GM18526 (cell line): ENCODE data around the gene C2.

ENCODE experiments used
- POLR2A ChIP-seq: IDR thresholded peaks from 3 replicates; pipeline ENCODE4 v1.6.1; 2011; ENCODE audit not compliant: insufficient read length; ENCODE audit errors: extremely low read depth

The C2 gene

DNA sequence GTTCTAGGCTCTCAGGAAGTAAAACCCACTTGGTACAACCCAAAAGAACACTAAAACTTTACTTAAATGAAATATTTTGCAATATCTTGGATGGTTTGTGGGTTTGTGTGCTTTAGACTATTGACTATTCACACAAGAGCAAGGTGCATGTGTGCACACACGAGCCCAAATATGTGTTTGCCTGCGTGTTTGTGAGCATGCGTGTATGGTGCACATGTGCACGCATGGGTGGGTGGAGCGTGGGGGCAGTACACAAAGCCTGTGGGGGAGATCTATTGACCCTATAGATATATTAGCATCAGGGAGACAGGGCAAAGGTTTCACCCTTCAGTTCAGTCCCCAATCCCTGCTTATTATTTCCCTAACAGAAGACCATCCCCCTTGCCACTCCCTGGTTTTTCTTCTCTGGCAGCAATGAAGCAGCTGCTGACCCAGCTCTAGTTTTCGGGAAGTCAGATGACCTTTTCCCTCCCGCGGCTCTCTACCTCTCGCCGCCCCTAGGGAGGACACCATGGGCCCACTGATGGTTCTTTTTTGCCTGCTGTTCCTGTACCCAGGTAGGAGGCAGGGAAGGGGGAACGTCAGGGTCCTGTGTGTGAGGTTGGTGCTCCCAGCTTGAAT, at the start of gene C2:
Gene C2 (plus strand): TSS at position 476 of the 621 bp plus-strand sequence. CDS start 36 bp downstream, at position 512.
- TF ChIP-seq POLR2A = no peak

DNA sequence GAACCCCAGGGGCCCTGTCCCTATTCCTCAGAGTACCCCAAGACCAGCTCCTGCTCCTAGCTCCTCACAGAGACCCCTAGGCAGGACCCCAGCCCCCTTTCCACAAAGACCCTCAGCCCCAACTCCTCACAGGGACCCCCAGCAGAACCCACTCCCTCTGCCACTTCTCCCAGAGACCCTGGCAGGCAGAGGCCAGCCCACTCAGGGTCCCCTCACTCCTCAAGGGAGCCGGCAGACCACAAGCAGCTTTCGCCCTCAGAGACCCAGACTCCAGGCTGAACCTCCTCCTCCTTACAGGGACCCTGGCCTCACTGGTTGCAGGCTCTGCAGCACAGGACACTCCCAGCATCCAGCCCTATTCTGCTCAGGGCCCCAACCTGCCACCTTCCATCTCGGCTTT, 49.3 kb upstream of the C2 start:
- no peak for TF ChIP-seq POLR2A

GRCh38 chr6:31878726-31879125, 48.8 kb upstream of the C2 start, which contains the start of gene SLC44A4:
TSS of gene SLC44A4 (minus strand) at chr6:31878997. CDS start at chr6:31878980, 17 bp downstream.
- no peak for TF ChIP-seq POLR2A

- TF ChIP-seq POLR2A = no peak
Measured at GRCh38 chr6:31879143-31879542, 48.4 kb upstream of the C2 start.

- no peak for TF ChIP-seq POLR2A
Measured at GRCh38 chr6:31879901-31880300, 47.6 kb upstream of the C2 start.

DNA sequence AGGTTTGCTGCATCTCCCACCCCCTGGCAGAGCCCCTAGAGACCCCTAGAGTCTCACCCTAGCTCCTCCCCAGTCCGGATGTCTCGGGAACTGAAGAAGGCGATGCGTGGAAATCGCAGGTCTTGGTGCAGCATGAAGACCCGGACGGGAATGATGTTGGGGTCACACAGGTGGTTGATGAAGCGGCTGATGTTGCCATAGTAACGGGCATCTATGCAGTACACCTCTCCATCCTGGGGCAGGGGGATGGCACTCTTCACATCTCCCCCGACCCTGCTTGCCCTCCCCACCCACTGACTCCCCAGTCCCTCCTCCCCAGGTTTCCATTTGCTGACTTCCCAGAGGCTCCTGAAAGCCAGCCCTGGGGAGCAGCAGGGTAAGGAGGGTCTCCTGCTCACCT, 46.9 kb upstream of the C2 start:
- TF ChIP-seq POLR2A = no peak

GRCh38 chr6:31881136-31881859, 46.2 kb upstream of the C2 start:
- no peak for TF ChIP-seq POLR2A

- no peak for TF ChIP-seq POLR2A
Measured at GRCh38 chr6:31882344-31882743, 45.2 kb upstream of the C2 start.

DNA sequence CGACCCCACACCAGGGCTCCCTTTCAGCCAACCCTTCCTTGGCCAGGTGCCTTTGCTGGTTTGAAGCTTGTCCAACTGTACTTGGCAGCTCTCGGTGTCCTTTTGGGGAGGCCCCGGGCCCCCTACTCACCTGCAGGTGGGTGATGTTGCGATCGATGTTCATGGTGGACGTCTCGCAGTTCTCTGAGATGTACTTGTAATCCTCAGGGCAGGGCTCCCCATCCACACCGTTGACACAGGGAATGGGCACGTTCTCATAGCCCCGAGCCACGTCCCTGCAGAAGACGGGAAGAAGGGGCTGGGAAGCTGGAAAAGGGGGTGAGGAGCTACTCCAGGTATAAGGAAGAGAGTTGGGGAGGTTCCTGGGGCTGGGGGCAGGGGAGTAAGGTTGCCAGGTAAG, 43.8 kb upstream of the C2 start:
- no peak for TF ChIP-seq POLR2A

DNA sequence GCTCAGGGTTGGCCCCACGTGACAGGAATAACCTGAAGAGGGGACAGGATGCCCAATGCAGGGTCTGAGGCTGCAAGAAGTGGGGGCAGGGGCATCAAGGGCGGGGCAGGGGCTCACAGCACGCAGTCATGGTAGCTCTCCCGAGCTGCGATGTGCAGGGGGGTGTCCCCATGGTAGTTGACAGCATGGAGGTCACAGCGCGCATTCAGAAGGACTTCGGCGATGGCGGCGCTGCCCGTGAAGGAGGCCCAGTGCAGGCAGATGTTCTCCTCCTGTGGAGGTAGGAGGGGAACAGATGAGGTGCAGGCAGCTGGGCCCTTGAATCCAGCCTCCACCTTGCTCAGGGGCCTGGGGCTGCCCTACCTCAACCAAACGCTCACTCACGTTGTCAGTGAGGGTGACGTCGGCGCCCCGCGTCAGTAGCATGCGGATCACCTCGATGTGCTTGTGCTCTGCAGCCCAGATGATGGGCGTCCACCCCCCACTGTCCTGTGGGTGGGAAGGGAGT, 42.9 kb upstream of the C2 start:
- TF ChIP-seq POLR2A = no peak

- TF ChIP-seq POLR2A = no peak
Measured at GRCh38 chr6:31886541-31886991, 41.0 kb upstream of the C2 start.

DNA sequence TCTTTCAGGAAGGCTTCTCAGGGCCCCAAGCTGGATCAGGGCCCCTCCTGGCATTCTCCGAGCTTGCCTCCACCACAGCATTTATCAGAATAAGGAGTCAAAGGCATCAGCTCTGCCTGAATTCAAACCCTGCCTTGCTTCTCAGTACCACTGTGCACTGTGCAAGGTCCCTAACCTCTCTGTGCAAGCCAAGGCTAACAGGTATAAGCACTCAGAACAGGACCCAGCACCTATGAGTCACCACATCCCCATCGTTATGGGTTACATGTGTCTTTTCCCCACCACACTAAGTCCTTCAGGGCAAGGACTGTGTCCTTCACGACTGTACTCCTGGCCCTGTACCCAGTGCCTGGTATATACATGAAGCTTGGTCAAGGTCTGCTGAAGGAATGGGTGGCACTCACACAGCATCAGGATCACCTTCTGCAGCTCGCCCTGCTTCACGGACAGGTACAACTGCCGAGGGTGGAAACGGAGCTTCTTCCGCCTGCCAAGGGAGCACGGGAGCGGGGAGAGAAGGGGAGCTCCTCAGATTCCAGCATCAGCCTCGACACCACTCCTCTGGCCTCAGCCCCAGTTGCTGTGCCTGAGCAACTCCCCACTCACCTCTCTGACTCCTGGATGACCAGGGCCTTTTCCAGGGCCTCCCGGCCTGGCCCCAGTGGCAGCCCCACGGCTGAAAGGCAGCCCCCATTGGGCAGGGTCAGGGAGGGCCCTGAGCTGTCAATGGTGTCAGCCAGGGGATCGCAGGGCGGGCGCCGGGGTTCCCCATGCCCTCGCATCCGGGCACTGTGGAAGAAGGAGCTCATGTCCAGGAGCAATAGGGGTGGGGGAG, 40.1 kb upstream of the C2 start:
- TF ChIP-seq POLR2A = no peak

- TF ChIP-seq POLR2A = no peak
Measured at GRCh38 chr6:31888276-31889258, 39.0 kb upstream of the C2 start.

- TF ChIP-seq POLR2A = no peak
Measured at GRCh38 chr6:31889331-31889972, 38.1 kb upstream of the C2 start.
